HEK293 (cell line): ENCODE results near the gene PACS1.

Source experiments
- CTCF ChIA-PET: fragments of 350-600 bp; formaldehyde crosslinking; extraction: SDS; loops from one replicate; lab custom pipeline; 2021; ENCODE audit warnings: antibody characterized with exemption; lab: Yijun Ruan, JAX
- POLR2A ChIA-PET: fragments of 300-600 bp; formaldehyde crosslinking; extraction: SDS; loops from one replicate; lab custom pipeline; 2020; ENCODE audit warnings: antibody characterized with exemption, inconsistent platforms; lab: Yijun Ruan, JAX
- H3K27ac ChIP-seq: fragments of 200-500 bp; sonication (Bioruptor generic); 2 replicates; pipeline ENCODE4 v1.5.1; 2014; ENCODE audit warnings: low read depth, low read length, control low read depth, inconsistent platforms; ENCODE audit errors: extremely low read depth
- H3K36me3 ChIP-seq, 2 experiments: fragments of 200-500 bp in 1 of 2; sonication (Bioruptor generic) in 1 of 2; 1 replicate in 1 of 2; 2 replicates in 1 of 2; pipeline ENCODE4 v1.5.1; 2014 to 2017; ENCODE audit warnings: inconsistent platforms in 2 of 2, low read length in 2 of 2; ENCODE audit not compliant: control insufficient read depth in 2 of 2, insufficient read depth in 1 of 2
- H3K4me1 ChIP-seq: fragments of 200-500 bp; sonication (Bioruptor generic); 2 replicates; pipeline ENCODE4 v1.5.1; 2014; ENCODE audit warnings: mild to moderate bottlenecking, low read length, inconsistent platforms; ENCODE audit not compliant: control insufficient read depth, insufficient read depth
- H3K4me3 ChIP-seq: 2 replicates; pipeline ENCODE4 v1.5.1; 2011; ENCODE audit warnings: low read depth, mild to moderate bottlenecking, control low read depth, low read length, moderate library complexity
- H3K9me3 ChIP-seq: fragments of 200-500 bp; sonication (Bioruptor generic); 2 replicates; pipeline ENCODE4 v1.5.1; 2014; ENCODE audit warnings: low read depth, low read length, inconsistent platforms; ENCODE audit not compliant: control insufficient read depth, insufficient read depth
- BCL11B ChIP-seq: fragments of 450-650 bp; formaldehyde crosslinking; IDR thresholded peaks from 2 replicates; pipeline ENCODE4 v1.5.1; 2016; ENCODE audit warnings: low read depth, missing biosample characterization, missing genetic modification characterization
- MEIS1 ChIP-seq: sonication (generic); formaldehyde crosslinking; IDR thresholded peaks from 2 replicates; pipeline ENCODE4 v1.8.1; 2022; ENCODE audit warnings: missing genetic modification reagents, mild to moderate bottlenecking, borderline replicate concordance
- PRDM10 ChIP-seq: fragments of 450-650 bp; formaldehyde crosslinking; IDR thresholded peaks from 2 replicates; pipeline ENCODE4 v1.5.1; 2016; ENCODE audit warnings: missing biosample characterization, missing genetic modification characterization
- PRDM4 ChIP-seq: fragments of 450-650 bp; formaldehyde crosslinking; IDR thresholded peaks from 2 replicates; pipeline ENCODE4 v1.5.1; 2017; ENCODE audit warnings: missing biosample characterization, missing genetic modification characterization
- SALL2 ChIP-seq: fragments of 450-650 bp; formaldehyde crosslinking; IDR thresholded peaks from 2 replicates; pipeline ENCODE4 v1.5.0; 2017; ENCODE audit warnings: missing biosample characterization, mild to moderate bottlenecking, missing genetic modification characterization, borderline replicate concordance
- SCRT2 ChIP-seq: fragments of 450-650 bp; formaldehyde crosslinking; IDR thresholded peaks from 2 replicates; pipeline ENCODE4 v1.5.1; 2016; ENCODE audit warnings: missing biosample characterization, missing genetic modification characterization
- YY2 ChIP-seq: fragments of 450-650 bp; formaldehyde crosslinking; IDR thresholded peaks from 2 replicates; pipeline ENCODE4 v1.5.1; 2016; ENCODE audit warnings: missing biosample characterization, missing genetic modification characterization
- ZBTB7A ChIP-seq: fragments of 450-650 bp; formaldehyde crosslinking; IDR thresholded peaks from 2 replicates; pipeline ENCODE4 v1.5.1; 2016; ENCODE audit warnings: low read depth, missing biosample characterization, missing genetic modification characterization
- ZEB2 ChIP-seq: fragments of 450-650 bp; formaldehyde crosslinking; IDR thresholded peaks from 2 replicates; pipeline ENCODE4 v1.5.1; 2016; ENCODE audit warnings: missing biosample characterization, missing genetic modification characterization
- ZNF214 ChIP-seq: fragments of 450-650 bp; formaldehyde crosslinking; IDR thresholded peaks from 2 replicates; pipeline ENCODE4 v1.5.1; 2017; ENCODE audit warnings: missing biosample characterization, mild to moderate bottlenecking, missing genetic modification characterization, borderline replicate concordance
- ZNF23 ChIP-seq: fragments of 450-650 bp; formaldehyde crosslinking; IDR thresholded peaks from 2 replicates; pipeline ENCODE4 v1.5.1; 2016; ENCODE audit warnings: missing biosample characterization, missing genetic modification characterization, borderline replicate concordance
- ZNF280C ChIP-seq: fragments of 450-650 bp; formaldehyde crosslinking; IDR thresholded peaks from 2 replicates; pipeline ENCODE4 v1.5.1; 2016; ENCODE audit warnings: missing biosample characterization, missing genetic modification characterization
- ZNF335 ChIP-seq: fragments of 450-650 bp; formaldehyde crosslinking; conservative IDR thresholded peaks from 2 replicates; pipeline ENCODE4 v1.5.1; 2016; ENCODE audit warnings: missing biosample characterization, missing genetic modification characterization
- ZNF37A ChIP-seq: fragments of 450-650 bp; IDR thresholded peaks from 2 replicates; pipeline ENCODE4 v1.5.1; 2018; ENCODE audit warnings: missing biosample characterization, missing genetic modification characterization
- ZNF423 ChIP-seq: fragments of 450-650 bp; formaldehyde crosslinking; IDR thresholded peaks from 2 replicates; pipeline ENCODE4 v1.5.1; 2016; ENCODE audit warnings: missing biosample characterization, missing genetic modification characterization
- ZNF473 ChIP-seq: fragments of 450-650 bp; formaldehyde crosslinking; IDR thresholded peaks from 2 replicates; pipeline ENCODE4 v1.5.1; 2017; ENCODE audit warnings: missing biosample characterization, missing genetic modification characterization
- ZNF510 ChIP-seq: fragments of 450-650 bp; formaldehyde crosslinking; IDR thresholded peaks from 2 replicates; pipeline ENCODE4 v1.5.1; 2018; ENCODE audit warnings: mild to moderate bottlenecking, missing genetic modification characterization, missing biosample characterization; ENCODE audit not compliant: insufficient replicate concordance
- ZNF571 ChIP-seq: fragments of 450-650 bp; formaldehyde crosslinking; IDR thresholded peaks from 2 replicates; pipeline ENCODE4 v1.5.0; 2017; ENCODE audit warnings: missing biosample characterization, missing genetic modification characterization
- ZNF610 ChIP-seq: fragments of 450-650 bp; formaldehyde crosslinking; IDR thresholded peaks from 2 replicates; pipeline ENCODE4 v1.5.1; 2016; ENCODE audit warnings: missing biosample characterization, missing genetic modification characterization, borderline replicate concordance
- ZNF768 ChIP-seq: fragments of 450-650 bp; formaldehyde crosslinking; IDR thresholded peaks from 2 replicates; pipeline ENCODE4 v1.5.1; 2018; ENCODE audit warnings: missing biosample characterization, mild to moderate bottlenecking, missing genetic modification characterization
- ZSCAN16 ChIP-seq: fragments of 450-650 bp; formaldehyde crosslinking; IDR thresholded peaks from 2 replicates; pipeline ENCODE4 v1.5.1; 2016; ENCODE audit warnings: missing biosample characterization, missing genetic modification characterization
- TF ChIP-seq, protein P1 (sequence below): fragments of 450-650 bp; formaldehyde crosslinking; IDR thresholded peaks from 2 replicates; pipeline ENCODE4 v1.5.1; 2017; ENCODE audit warnings: missing biosample characterization, missing genetic modification characterization
- TF ChIP-seq, protein P2 (sequence below): fragments of 450-650 bp; formaldehyde crosslinking; IDR thresholded peaks from 2 replicates; pipeline ENCODE4 v1.5.1; 2016; ENCODE audit warnings: missing biosample characterization, missing genetic modification characterization

Gene PACS1

DNA sequence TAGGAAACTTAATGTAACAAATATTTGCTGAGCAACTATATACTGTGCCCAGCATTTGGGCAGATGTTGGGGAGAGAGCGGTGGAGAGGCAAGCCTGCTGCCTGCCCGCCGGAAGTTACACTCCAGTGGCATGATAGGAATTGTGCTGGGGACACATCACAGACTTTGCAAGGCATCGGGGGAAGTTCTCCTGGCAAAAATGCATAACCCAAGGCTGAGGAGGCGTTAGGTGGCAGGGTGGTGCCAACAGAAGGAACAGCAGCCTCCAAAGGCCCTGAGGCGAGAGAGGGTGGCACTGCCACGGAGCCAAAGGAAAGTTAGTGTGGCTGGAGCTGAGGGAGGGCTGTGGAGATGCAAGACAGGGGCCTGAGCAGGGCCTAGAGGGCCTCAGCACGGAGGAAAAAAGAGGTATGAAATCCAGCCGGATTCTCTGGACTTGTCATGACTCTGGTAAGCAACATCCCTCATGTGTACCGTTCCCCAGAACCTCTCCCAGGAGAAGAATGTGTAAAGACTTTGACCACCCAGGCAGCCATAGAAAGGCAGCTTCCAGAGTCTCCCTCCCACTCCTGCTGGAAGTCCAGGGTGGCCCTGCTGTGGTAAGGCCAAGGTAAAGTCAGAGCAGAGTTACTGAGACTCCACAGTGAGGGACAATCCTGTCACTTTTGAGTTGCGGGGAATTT, 122.2 kb downstream of the PACS1 start (continued):
- no peak for TF ChIP-seq PRDM10 (tag by site-specific recombination)
- no peak for TF ChIP-seq ZNF423
- TF ChIP-seq ZNF768 (tag by site-specific recombination), result no peak
- TF ChIP-seq ZNF335, result no peak
- TF ChIP-seq ZNF610 (tag by site-specific recombination), result no peak
- no peak for TF ChIP-seq ZNF473 (tag by site-specific recombination)
- TF ChIP-seq SALL2, result no peak
- TF ChIP-seq, protein P1, sequence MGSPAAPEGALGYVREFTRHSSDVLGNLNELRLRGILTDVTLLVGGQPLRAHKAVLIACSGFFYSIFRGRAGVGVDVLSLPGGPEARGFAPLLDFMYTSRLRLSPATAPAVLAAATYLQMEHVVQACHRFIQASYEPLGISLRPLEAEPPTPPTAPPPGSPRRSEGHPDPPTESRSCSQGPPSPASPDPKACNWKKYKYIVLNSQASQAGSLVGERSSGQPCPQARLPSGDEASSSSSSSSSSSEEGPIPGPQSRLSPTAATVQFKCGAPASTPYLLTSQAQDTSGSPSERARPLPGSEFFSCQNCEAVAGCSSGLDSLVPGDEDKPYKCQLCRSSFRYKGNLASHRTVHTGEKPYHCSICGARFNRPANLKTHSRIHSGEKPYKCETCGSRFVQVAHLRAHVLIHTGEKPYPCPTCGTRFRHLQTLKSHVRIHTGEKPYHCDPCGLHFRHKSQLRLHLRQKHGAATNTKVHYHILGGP, result no peak
- TF ChIP-seq ZNF37A (tag by site-specific recombination), result no peak

DNA sequence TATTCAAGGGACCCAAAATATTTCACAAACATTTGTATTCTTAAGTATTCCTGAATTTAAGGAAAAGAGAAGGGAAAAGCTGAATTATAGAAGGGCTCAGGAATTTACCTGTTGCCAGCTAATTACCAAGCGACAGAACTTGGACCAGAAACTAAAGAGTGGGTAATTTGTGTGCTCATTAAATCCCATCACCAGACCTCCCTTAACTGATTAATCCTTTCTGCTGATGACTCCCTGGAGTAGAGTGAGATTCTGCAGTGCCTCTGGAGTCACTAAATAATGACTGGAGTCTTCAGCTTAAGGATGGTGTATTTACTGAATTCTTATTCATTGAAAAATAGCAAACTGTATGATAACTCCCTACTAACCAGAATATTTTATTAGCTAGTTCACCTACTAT, 124.3 kb downstream of the PACS1 start:
- H3K4me1 ChIP-seq, result no peaks in the 10 kb centered on the region
- TF ChIP-seq PRDM4 (no peak), SCRT2 (0 out of 2 replicates have a peak, but pooled peaks have one; percentile 24), ZNF510 (tag by site-specific recombination) (no peak), BCL11B (no peak)
- TF ChIP-seq, protein P2, sequence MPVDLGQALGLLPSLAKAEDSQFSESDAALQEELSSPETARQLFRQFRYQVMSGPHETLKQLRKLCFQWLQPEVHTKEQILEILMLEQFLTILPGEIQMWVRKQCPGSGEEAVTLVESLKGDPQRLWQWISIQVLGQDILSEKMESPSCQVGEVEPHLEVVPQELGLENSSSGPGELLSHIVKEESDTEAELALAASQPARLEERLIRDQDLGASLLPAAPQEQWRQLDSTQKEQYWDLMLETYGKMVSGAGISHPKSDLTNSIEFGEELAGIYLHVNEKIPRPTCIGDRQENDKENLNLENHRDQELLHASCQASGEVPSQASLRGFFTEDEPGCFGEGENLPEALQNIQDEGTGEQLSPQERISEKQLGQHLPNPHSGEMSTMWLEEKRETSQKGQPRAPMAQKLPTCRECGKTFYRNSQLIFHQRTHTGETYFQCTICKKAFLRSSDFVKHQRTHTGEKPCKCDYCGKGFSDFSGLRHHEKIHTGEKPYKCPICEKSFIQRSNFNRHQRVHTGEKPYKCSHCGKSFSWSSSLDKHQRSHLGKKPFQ (tag by site-specific recombination), result no peak
- no peak overlapping the region for H3K4me3 ChIP-seq
- H3K36me3 ChIP-seq, result peaks cover 0 to 24% of the 10 kb centered on the region in 2 experiments; a peak in 2 of 3 replicates
- H3K9me3 ChIP-seq, result no peaks in the 10 kb centered on the region
- no peak overlapping the region for H3K27ac ChIP-seq
- ChIA-PET POLR2A (no interaction called here), CTCF (interaction anchor here (0.5 to 1.5 kb wide), 2 partner anchors 27 to 149 kb away, joined by 3 to 5 read pairs; no protein-coding TSS in a partner anchor)

DNA sequence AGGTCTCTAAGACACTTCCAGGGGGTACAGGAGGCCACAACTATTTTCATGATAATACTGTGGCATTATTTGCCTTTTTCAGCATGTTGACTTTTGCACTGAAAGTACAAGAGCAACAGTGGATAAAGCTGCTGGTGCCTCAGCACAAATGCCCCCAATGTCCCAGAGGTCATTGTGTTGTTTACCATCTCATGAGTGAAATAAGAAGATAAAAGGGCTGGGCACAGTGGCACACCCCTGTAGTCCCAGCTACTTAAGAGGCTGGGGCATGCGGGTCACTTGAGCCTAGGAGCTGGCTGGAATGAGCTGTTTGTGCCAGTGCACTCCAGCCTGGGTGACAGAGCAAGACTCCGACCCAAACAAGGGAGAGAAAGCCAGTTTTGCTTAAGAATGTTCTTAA, 125.8 kb downstream of the PACS1 start:
- no peaks in the 10 kb centered on the region for H3K4me1 ChIP-seq
- CTCF ChIA-PET, result interaction anchor here (1.1 kb wide), 1 partner anchor 19 kb away, joined by 3 read pairs; no protein-coding TSS in a partner anchor
- POLR2A ChIA-PET, result no interaction called here
- TF ChIP-seq ZSCAN16 (tag by site-specific recombination) (no peak), YY2 (tag by site-specific recombination) (no peak), ZNF280C (no peak), ZNF571 (tag by site-specific recombination) (no peak), ZNF214 (tag by site-specific recombination) (no peak), ZEB2 (tag by site-specific recombination) (no peak), MEIS1 (CRISPR knock-in tag) (no peak), ZBTB7A (tag by site-specific recombination) (no peak), ZNF23 (tag by site-specific recombination) (no peak)

More for the DNA sequence above, 125.8 kb downstream of the PACS1 start:
- H3K9me3 ChIP-seq, result no peaks in the 10 kb centered on the region
- no peak overlapping the region for H3K4me3 ChIP-seq
- H3K27ac ChIP-seq, result no peak overlapping the region
- H3K36me3 ChIP-seq, result peaks cover 0 to 24% of the 10 kb centered on the region in 2 experiments; a peak in 2 of 3 replicates
